Measurements from ENCODE around the gene GNA14. TPM values are rescaled to one million over a fixed set of nuclear protein-coding genes. Genes with fewer than 3 reads are reported as not detected.

Gene GNA14
- total RNA-seq, 1 experiment from 2014 or later, result 0.37 TPM

DNA sequence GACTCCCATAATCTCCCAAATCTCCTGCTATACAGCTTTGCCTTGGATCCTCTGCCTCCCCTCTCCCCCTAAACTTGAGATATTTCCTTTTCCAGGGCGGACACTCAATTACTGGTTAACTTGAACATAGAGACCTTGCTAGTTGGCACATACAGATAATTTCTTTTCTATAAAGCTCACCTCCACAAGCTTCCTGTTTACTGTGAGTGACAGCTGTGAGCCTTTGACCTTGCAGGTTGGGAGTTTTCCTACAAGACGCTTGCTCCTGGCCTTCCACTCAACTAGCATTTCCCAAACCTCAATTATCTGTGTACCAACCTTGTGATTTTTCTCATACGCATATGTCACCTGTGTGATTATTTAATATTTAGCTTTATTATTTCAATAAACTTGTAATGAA, 114.5 kb downstream of the GNA14 start:
- peak overlapping the region; percentile 42 for H3K27ac ChIP-seq (ENCODE audit: insufficient read length, low read depth, low read length)
- H3K4ac ChIP-seq (ENCODE audit: low read depth, low read length), result no peak overlapping the region
- no peaks in the 10 kb centered on the region for H3K79me2 ChIP-seq (ENCODE audit: insufficient read depth, low read length)
- no peak overlapping the region for H2AK5ac ChIP-seq (ENCODE audit: insufficient read length, low read length)
- H4K5ac ChIP-seq (ENCODE audit: insufficient read length, low read depth, low read length), result no peak overlapping the region
- no peak overlapping the region for H4K8ac ChIP-seq (replicated peaks; ENCODE audit: insufficient read length, low read depth, low read length)
- TF ChIP-seq, protein P1, sequence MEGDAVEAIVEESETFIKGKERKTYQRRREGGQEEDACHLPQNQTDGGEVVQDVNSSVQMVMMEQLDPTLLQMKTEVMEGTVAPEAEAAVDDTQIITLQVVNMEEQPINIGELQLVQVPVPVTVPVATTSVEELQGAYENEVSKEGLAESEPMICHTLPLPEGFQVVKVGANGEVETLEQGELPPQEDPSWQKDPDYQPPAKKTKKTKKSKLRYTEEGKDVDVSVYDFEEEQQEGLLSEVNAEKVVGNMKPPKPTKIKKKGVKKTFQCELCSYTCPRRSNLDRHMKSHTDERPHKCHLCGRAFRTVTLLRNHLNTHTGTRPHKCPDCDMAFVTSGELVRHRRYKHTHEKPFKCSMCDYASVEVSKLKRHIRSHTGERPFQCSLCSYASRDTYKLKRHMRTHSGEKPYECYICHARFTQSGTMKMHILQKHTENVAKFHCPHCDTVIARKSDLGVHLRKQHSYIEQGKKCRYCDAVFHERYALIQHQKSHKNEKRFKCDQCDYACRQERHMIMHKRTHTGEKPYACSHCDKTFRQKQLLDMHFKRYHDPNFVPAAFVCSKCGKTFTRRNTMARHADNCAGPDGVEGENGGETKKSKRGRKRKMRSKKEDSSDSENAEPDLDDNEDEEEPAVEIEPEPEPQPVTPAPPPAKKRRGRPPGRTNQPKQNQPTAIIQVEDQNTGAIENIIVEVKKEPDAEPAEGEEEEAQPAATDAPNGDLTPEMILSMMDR (conservative IDR thresholded peaks at IDR 0.05), result no peak
- H3K4me2 ChIP-seq (ENCODE audit: insufficient read depth, insufficient read length, low read length), result no peak overlapping the region
- H3T11ph ChIP-seq (ENCODE audit: low read length), result no peak overlapping the region
- H2BK120ac ChIP-seq (ENCODE audit: low read depth, low read length, poor library complexity, severe bottlenecking), result no peak overlapping the region
- no peak overlapping the region for H3K56ac ChIP-seq (ENCODE audit: insufficient read length, low read depth, low read length)
- no peak overlapping the region for H2BK20ac ChIP-seq (ENCODE audit: low read depth, low read length, poor library complexity, severe bottlenecking)
- H2BK15ac ChIP-seq (ENCODE audit: low read depth, low read length), result no peak overlapping the region
- H3K18ac ChIP-seq (ENCODE audit: insufficient read length, low read depth, low read length), result no peak overlapping the region
- no peak overlapping the region for H2AFZ ChIP-seq (ENCODE audit: low read length)
- H3K23me2 ChIP-seq (ENCODE audit: insufficient read length, low read depth, low read length, poor library complexity, severe bottlenecking), result no peaks in the 10 kb centered on the region
- no peak for DNase-seq
- peaks cover 5 to 7% of the 10 kb centered on the region in 2 experiments for H3K9me3 Mint-ChIP-seq
- H3K27me3 ChIP-seq (ENCODE audit: insufficient read depth, low read length), result no peaks in the 10 kb centered on the region
- H3K14ac ChIP-seq (ENCODE audit: insufficient read depth, low read length), result no peak overlapping the region
- no peak overlapping the region for H3K4me3 Mint-ChIP-seq
- no peak overlapping the region for H3K9ac ChIP-seq (ENCODE audit: extremely low read depth, insufficient read length, low read length)
- H2BK12ac ChIP-seq (ENCODE audit: insufficient read length, low read depth, low read length), result no peak overlapping the region
- no peaks in the 10 kb centered on the region for H3K79me1 ChIP-seq (ENCODE audit: insufficient read depth, low read depth, low read length, poor library complexity, severe bottlenecking)
- no peaks in the 10 kb centered on the region for H4K20me1 ChIP-seq (ENCODE audit: control insufficient read depth, insufficient read depth, insufficient read length)
- H3K4me1 ChIP-seq (ENCODE audit: insufficient read depth, low read length), result peaks cover 12% of the 10 kb centered on the region; the same call in 1 of the 2 replicates
- no peaks in the 10 kb centered on the region for H3K9me3 ChIP-seq (ENCODE audit: control insufficient read depth, low read depth, low read length)
- no peak overlapping the region for H3K23ac ChIP-seq (ENCODE audit: insufficient read length, low read depth, low read length)
- no CpG with 5 or more reads among the region's 3 CpGs for WGBS (ENCODE audit: extremely low coverage, insufficient read length, low lambda C conversion rate)
- H3K36me3 Mint-ChIP-seq (ENCODE audit: insufficient read depth in 1 of 3, low read depth in 3 of 3), result peaks cover 0 to 5% (median 4%) of the 10 kb centered on the region in 3 experiments; a peak in 3 of 7 replicates
- no peak overlapping the region for H2BK5ac ChIP-seq (ENCODE audit: insufficient read length, low read length)
- no peak overlapping the region for H4K91ac ChIP-seq (ENCODE audit: insufficient read length, low read depth, low read length)
- peak overlapping the region in 2 of 3 experiments; percentile 10 to 97; a peak in 5 of 7 replicates for H3K27ac Mint-ChIP-seq
- peaks cover 30 to 39% of the 10 kb centered on the region in 2 experiments for H3K4me1 Mint-ChIP-seq
- H3K27me3 Mint-ChIP-seq (ENCODE audit: low read depth), result peaks cover 2% of the 10 kb centered on the region; the same call in 1 of the 2 replicates
